HepG2 (cell line): ENCODE measurements around the gene SELENOV.

Experiments used
- ELF4 ChIP-seq: sonication (generic); formaldehyde crosslinking; IDR thresholded peaks from 2 replicates; pipeline ENCODE4 v1.5.0; 2020; ENCODE audit warnings: missing genetic modification reagents, mild to moderate bottlenecking, moderate library complexity, borderline replicate concordance
- NFE2L1 ChIP-seq: sonication (generic); formaldehyde crosslinking; IDR thresholded peaks from 2 replicates; pipeline ENCODE4 v1.4.0; 2020; ENCODE audit warnings: missing genetic modification reagents, mild to moderate bottlenecking, borderline replicate concordance
- NFE2L2 ChIP-seq: fragments of 150-350 bp; IDR thresholded peaks from 2 replicates; pipeline ENCODE4 v1.6.1; 2014; ENCODE audit warnings: low read length
- NR2F1 ChIP-seq, 2 experiments: fragments of 450-650 bp in 1 of 2; formaldehyde crosslinking in 1 of 2; IDR thresholded peaks; 2 replicates each; pipeline versions ENCODE4 v1.5.0 to v1.6.1; 2016 to 2020; ENCODE audit warnings: mild to moderate bottlenecking in 1 of 2, missing compliant biosample characterization in 1 of 2, missing genetic modification reagents in 1 of 2, moderate library complexity in 1 of 2
- POLR2A ChIP-seq, 2 experiments: IDR thresholded peaks; 2 replicates each; pipeline ENCODE4 v1.6.1; 2011; ENCODE audit warnings: low read depth in 2 of 2, low read length in 2 of 2, mild to moderate bottlenecking in 1 of 2, moderate library complexity in 1 of 2; ENCODE audit not compliant: insufficient read depth in 1 of 2
- RARG ChIP-seq: sonication (generic); formaldehyde crosslinking; IDR thresholded peaks from 2 replicates; pipeline ENCODE4 v1.4.0; 2020; ENCODE audit warnings: low read depth, mild to moderate bottlenecking, missing genetic modification reagents
- SMARCE1 ChIP-seq: fragments of 450-650 bp; IDR thresholded peaks from 2 replicates; pipeline ENCODE4 v1.6.1; 2017; ENCODE audit warnings: borderline replicate concordance
- ZFP36L2 ChIP-seq: sonication (generic); formaldehyde crosslinking; IDR thresholded peaks from 2 replicates; pipeline ENCODE4 v1.4.0; 2020; ENCODE audit warnings: missing genetic modification reagents
- ZNF460 ChIP-seq: sonication (generic); formaldehyde crosslinking; IDR thresholded peaks from 2 replicates; pipeline ENCODE4 v1.5.1; 2020; ENCODE audit warnings: missing genetic modification reagents, mild to moderate bottlenecking, borderline replicate concordance
- ZNF790 ChIP-seq: sonication (generic); formaldehyde crosslinking; IDR thresholded peaks from 2 replicates; pipeline ENCODE4 v1.8.0; 2022; ENCODE audit warnings: missing genetic modification reagents, mild to moderate bottlenecking, borderline replicate concordance
- TF ChIP-seq, protein P1 (sequence below): IDR thresholded peaks from 2 replicates; pipeline ENCODE4 v1.6.1; 2012; ENCODE audit warnings: inconsistent platforms
- TF ChIP-seq, protein P2 (sequence below): sonication (generic); formaldehyde crosslinking; conservative IDR thresholded peaks from 2 replicates; pipeline ENCODE4 v1.4.0; 2020; ENCODE audit warnings: missing genetic modification reagents
- TF ChIP-seq, protein P3 (sequence below), 2 experiments: sonication (generic) in 1 of 2; formaldehyde crosslinking in 1 of 2; IDR thresholded peaks; 2 replicates each; pipeline versions ENCODE4 v1.5.1 to v1.6.1; 2011 to 2020; ENCODE audit warnings: borderline replicate concordance in 1 of 2, low read depth in 1 of 2, low read length in 1 of 2, mild to moderate bottlenecking in 1 of 2, missing genetic modification reagents in 1 of 2, moderate library complexity in 1 of 2
- TF ChIP-seq, protein P4 (sequence below): sonication (generic); formaldehyde crosslinking; IDR thresholded peaks from 2 replicates; pipeline ENCODE4 v1.4.0; 2020; ENCODE audit warnings: mild to moderate bottlenecking, low read depth, missing genetic modification reagents

DNA sequence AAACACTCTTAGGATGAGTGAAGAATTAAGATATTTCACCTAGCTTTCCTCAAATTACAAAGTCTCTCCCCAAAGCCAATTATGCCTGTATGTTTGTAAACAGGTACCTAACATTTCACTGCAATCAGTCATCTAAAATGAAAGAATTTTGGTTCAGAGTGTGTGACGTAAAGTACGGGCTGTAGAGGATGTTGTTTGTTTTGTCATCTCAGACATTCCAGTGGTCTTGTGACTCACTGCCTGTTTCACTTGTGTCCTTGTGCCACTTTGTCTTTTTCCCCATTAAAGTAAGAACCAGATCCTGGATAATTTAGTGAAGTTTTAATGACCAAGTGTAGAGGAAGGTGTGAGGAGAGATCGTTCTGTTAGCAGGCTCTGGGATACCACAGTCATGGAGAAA lies 53.7 kb downstream of the SELENOV start:
- TF ChIP-seq NR2F1 (CRISPR knock-in tag; IDR thresholded peaks at IDR 0.05) (no peak), ZNF790 (CRISPR knock-in tag) (no peak), RARG (CRISPR knock-in tag) (no peak), ELF4 (CRISPR knock-in tag) (no peak), POLR2A (IDR thresholded peaks at IDR 0.05; ENCODE audit: insufficient read depth in 1 of 2, low read depth in 2 of 2, low read length in 2 of 2) (no peak), ZFP36L2 (CRISPR knock-in tag) (no peak), NFE2L2 (no peak), ZNF460 (CRISPR knock-in tag) (no peak), SMARCE1 (no peak), NFE2L1 (CRISPR knock-in tag) (no peak)
- TF ChIP-seq, protein P1, sequence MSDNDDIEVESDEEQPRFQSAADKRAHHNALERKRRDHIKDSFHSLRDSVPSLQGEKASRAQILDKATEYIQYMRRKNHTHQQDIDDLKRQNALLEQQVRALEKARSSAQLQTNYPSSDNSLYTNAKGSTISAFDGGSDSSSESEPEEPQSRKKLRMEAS: no peak
- TF ChIP-seq, protein P2, sequence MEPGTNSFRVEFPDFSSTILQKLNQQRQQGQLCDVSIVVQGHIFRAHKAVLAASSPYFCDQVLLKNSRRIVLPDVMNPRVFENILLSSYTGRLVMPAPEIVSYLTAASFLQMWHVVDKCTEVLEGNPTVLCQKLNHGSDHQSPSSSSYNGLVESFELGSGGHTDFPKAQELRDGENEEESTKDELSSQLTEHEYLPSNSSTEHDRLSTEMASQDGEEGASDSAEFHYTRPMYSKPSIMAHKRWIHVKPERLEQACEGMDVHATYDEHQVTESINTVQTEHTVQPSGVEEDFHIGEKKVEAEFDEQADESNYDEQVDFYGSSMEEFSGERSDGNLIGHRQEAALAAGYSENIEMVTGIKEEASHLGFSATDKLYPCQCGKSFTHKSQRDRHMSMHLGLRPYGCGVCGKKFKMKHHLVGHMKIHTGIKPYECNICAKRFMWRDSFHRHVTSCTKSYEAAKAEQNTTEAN: no peak
- TF ChIP-seq, protein P3, sequence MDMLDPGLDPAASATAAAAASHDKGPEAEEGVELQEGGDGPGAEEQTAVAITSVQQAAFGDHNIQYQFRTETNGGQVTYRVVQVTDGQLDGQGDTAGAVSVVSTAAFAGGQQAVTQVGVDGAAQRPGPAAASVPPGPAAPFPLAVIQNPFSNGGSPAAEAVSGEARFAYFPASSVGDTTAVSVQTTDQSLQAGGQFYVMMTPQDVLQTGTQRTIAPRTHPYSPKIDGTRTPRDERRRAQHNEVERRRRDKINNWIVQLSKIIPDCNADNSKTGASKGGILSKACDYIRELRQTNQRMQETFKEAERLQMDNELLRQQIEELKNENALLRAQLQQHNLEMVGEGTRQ (IDR thresholded peaks at IDR 0.05; ENCODE audit: low read depth, low read length): no peak
- TF ChIP-seq, protein P3 (CRISPR knock-in tag; IDR thresholded peaks at IDR 0.05; ENCODE audit: borderline replicate concordance): no peak
- TF ChIP-seq, protein P4, sequence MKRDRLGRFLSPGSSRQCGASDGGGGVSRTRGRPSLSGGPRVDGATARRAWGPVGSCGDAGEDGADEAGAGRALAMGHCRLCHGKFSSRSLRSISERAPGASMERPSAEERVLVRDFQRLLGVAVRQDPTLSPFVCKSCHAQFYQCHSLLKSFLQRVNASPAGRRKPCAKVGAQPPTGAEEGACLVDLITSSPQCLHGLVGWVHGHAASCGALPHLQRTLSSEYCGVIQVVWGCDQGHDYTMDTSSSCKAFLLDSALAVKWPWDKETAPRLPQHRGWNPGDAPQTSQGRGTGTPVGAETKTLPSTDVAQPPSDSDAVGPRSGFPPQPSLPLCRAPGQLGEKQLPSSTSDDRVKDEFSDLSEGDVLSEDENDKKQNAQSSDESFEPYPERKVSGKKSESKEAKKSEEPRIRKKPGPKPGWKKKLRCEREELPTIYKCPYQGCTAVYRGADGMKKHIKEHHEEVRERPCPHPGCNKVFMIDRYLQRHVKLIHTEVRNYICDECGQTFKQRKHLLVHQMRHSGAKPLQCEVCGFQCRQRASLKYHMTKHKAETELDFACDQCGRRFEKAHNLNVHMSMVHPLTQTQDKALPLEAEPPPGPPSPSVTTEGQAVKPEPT: no peak
